GM08714 (cell line): ENCODE measurements around the gene MBNL2.

Experiments used
- H3K4me3 ChIP-seq: fragments of 200-500 bp; sonication (Bioruptor generic); 2 replicates; pipeline ENCODE4 v1.5.1; 2014; ENCODE audit warnings: mild to moderate bottlenecking, low read length, inconsistent platforms
- ZNF274 ChIP-seq: IDR thresholded peaks from 2 replicates; pipeline ENCODE4 v1.6.1; 2012; ENCODE audit warnings: mild to moderate bottlenecking, low read depth, low read length

The MBNL2 gene

DNA sequence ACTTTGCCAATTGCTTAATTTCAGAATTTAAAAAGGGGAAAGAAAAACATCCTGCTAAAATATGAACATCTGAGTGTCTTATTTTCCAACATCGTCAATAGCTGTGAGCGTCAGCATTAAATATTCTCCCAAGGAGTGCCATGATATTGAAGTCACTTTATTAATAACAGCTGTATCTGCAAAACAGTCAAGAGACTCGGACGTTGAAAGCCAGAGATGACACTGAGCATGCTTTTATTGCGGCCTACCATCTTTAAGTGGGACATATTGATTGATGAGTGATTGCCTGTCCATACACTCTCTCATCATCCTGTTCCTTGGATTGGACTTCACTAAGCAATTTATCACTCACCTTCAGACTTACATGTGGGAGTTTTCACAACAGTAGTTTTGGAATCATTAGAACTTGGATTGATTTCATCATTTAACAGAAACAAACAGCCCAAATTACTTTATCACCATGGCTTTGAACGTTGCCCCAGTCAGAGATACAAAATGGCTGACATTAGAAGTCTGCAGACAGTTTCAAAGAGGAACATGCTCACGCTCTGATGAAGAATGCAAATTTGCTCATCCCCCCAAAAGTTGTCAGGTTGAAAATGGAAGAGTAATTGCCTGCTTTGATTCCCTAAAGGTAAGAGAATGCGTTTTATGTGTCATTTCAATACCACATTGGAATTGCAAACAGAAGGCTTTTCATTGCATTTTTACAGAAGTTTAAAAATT is 53.8 kb downstream of the MBNL2 start:
- no peak for TF ChIP-seq ZNF274

DNA sequence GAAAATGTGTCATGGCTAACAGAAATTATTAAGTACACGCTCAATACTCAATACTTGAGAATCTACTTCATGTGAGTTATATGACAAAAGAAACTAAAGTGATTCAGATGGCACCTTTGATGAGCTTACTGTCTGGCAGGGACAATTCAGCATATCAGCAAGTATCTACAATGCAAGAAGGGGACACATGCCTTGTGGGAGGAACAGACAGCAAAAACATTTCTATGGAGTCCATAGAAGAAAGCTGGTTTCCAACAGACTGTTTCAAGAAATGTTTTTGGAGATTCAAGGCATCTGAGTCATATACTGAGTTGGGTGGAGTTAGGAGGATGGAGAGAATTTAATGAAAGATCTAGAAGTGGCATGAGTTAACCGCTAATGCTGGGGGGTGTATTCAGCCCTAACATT is 54.7 kb downstream of the MBNL2 start:
- H3K4me3 ChIP-seq = no peak overlapping the region

More for the DNA sequence above, 53.8 kb downstream of the MBNL2 start:
- no peak overlapping the region for H3K4me3 ChIP-seq

DNA sequence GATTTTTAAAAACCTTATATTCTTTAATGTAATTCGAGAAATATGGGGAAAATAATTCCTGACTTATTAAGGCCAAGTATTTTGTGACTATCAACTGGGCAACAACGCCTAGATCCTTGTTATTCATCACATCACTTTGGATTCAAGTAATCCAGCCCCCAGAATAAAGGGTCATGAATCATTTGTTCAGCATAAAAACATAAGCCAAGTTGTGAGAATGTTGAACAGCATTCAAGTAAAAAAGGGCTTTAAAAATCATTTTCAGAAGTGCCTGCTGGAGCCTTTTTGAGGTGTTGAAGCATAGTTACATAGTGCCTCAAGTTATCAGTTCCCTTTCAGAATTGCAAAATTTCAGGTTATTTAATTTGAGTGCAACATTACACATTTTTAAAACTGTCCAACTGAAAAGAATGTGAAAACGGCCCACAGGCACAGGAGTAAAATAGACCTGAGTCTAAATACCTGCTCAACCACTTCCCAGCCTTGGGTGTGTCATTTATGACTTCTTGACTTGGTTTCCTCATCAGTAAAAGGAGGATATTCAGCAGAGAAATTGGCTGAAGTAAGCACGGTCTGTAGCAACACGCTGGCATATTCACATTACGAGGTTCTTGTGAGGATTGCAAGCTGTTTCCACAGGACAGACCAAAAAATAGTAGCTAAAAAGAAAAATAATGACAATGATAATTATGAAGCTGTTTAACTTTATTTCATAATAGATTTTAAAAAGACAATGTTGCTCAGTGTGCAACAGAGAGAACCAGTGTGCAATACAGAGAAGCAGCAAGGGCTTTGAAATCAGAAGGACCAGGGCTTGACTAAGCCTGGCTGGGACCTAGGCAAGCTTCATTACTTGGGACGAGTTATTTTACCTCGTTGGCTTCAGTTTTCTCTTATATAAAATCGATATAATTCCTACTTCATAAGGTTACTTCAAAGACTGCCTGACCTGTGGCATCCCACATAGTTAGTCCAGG is 56.6 kb downstream of the MBNL2 start:
- H3K4me3 ChIP-seq = no peak overlapping the region
- no peak for TF ChIP-seq ZNF274

More for the DNA sequence above, 54.7 kb downstream of the MBNL2 start:
- TF ChIP-seq ZNF274 = no peak

DNA sequence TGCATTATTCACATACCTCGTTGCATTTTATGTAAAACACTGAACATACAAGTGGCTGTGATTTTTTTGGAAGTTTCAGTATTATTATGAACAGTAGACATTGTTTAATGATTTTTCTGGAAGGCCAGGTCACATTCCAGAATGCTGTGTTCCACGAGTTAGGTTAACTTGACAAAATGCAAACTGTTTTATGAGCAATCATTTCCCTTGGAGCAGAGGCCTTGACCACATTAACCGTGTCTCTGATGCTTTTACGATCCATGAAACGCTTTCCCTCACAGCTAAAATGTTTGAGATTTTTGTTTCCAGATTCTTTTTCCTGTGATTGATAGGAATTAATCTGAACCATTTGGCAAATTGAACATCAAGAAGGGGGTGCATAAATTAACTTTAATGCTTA is 57.8 kb downstream of the MBNL2 start:
- no peak overlapping the region for H3K4me3 ChIP-seq
- TF ChIP-seq ZNF274 = no peak

DNA sequence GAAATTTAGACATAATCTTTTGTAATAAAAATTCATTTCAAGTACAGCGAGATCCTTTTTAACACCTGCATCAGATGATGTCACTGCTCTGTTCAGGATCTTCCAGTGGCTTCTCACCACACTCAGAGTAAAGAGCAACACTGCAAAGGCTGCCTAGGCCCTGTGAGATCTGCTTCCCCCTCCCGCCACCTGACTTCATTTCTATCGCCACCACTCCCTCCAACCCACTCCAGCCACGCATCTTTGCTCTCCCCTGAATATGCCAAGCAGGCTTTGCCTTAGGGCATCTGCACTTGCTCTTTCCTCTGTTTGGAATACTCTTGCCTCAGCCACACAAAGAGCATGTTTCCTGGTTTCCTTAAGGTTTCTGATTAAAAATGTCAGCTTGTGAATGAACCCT is 58.3 kb downstream of the MBNL2 start:
- no peak overlapping the region for H3K4me3 ChIP-seq
- no peak for TF ChIP-seq ZNF274

DNA sequence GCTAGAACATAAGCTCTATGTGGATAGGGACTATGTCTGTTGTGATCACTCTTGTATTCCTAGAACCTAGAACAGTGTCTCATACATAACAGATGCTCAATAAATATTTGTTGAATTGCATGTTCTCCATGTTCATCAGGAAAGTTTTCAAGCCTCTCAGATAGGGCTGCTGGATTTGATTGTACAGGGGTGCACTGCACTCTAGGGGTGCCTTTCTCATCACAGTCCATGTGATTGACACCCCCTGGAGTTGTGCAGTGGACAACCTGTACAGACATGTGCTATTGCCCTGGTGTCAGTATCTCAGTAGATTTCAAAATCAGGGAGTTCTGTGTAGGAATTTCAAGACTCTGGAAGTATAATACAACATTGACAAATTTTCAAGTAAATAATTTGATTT is 58.9 kb downstream of the MBNL2 start:
- H3K4me3 ChIP-seq = no peak overlapping the region
- TF ChIP-seq ZNF274 = no peak

DNA sequence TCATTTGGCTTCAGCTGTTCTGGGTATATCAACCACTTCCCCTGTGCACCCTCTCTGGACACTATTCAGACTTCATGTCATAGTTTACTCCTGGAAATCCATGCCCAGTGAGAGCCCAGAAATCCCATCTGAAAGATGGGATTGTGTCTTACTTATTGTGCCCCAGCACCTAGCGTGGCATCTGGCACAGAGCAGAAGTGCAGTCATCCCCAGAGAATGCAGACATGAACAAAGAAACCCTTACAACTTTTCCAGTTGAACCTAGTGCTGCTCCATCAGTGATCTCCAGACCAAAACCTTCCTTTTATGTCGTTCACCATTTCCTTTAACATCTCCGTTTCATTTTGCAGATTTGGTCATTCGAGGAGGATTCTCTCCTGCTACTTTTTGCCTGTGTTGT is 60.6 kb downstream of the MBNL2 start:
- TF ChIP-seq ZNF274 = no peak
- H3K4me3 ChIP-seq = no peak overlapping the region

DNA sequence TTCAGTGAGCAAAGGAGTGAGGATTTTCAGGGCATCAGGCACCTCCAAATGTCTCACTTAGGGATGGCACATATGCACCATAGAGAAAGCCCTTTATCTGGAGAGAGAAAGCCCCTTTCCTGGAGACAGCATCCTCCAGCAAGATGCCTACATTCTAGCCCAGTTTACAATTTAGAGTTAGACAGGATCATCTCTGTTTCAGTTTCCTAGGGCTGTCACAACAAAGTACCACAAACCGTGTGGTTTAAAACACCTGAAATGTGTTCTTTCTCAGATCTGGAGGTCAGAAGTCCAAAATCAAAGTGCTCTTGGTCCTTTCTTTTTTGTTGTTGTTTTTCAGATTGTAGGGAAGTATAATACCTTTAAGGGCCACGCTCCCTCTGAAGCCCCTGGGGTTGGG is 61.8 kb downstream of the MBNL2 start:
- no peak overlapping the region for H3K4me3 ChIP-seq
- no peak for TF ChIP-seq ZNF274

DNA sequence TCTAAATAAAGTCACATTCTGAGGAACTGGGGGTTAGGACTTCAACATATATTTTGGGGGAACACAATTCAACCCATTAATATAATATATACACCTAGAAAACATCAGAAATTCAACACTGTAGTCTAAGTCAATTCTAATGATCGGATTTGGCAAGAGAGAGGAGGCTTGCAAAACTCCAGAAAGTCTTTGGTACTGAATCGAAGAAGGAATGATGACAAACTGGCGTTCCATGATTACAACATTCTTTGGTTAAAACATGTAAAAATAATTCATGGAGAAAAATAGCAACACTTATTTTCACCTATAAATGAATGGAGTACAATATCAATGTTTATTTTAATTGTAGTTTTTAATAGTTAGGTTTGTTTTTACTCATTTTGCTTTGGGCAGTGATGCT is 62.4 kb downstream of the MBNL2 start:
- TF ChIP-seq ZNF274 = no peak
- no peak overlapping the region for H3K4me3 ChIP-seq

DNA sequence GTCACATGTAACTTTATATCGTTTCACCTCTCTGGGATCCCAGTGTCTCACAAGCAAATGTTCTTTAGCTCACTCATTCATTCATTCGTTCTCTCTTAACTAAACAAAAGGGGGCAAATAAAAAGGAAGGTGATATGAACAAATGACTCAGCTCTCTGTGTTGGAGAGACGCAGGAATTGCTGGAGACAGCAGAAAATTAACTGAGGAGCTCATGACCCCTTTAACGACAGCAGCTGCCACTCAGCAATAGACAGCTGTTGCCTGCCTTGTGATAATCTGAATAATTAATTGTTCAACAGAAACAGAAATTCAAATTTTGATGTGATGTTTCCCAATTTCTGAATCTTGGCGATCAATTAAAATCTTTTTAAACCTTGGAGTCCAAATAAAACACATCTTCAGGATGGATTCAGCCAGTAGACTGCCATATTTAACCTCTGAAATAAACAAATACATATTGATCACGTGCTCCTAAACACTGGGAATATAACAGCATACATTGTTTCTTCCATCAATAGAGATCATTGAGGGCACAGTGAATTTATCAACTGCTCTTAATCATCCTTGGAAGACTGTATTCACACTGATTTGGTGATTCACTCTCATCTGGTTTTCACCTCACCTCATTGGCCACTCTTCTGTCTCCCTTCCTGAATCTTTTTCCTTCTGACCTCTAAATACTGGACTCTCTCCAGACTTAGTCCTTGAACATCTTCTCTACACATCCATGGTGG is 63.3 kb downstream of the MBNL2 start:
- TF ChIP-seq ZNF274 = no peak
- H3K4me3 ChIP-seq = no peak overlapping the region

DNA sequence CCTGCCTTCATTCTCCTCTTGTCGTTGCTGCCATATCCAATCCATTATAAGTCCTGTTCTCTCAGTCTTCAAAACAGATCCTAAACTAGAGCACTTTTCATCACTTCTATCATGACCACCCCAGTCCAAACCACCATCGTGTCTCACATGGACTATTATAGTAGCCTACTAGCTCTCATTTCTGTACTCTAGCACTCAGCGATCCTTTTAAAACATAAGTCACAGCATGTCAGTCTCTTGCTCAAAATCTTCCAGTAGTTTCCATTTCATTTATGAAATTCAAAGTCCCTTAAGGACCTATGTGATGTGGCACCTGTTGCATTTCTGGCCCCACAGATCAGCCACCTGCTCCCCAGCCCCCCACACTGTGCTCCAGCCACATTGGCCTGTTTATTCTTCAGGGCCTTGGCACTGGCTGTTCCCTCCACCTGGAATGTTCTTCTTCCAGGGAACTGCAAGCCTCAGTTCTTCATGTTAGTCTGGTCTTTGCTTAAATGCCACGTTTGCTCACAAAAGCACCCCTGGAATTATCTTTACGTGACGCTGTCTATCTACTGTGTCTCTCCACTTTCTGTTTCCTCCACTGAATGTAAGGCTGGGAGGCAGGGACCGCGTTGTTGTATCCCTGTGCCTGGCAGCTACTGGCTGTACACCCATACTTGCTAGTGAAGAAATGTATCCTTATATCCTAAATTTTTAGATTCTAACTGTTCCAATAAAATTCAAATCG is 64.3 kb downstream of the MBNL2 start:
- no peak for TF ChIP-seq ZNF274
- H3K4me3 ChIP-seq = no peak overlapping the region

DNA sequence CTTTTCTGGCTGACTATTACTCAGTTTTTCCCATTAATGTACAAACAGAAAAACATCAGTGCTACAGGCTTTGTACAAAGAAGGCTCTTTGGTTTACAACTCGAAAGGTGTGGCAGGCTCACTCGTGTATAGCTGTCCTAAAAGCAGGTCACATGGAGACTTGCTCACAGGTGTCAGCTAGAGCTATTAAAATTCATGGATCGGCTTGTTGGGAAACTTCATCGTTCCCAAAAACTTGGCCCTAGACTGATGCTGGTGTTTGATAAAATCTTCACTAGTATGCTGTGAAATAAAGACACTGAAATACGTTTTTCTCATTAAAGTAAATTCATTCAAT is 64.9 kb downstream of the MBNL2 start:
- TF ChIP-seq ZNF274 = no peak
- no peak overlapping the region for H3K4me3 ChIP-seq

DNA sequence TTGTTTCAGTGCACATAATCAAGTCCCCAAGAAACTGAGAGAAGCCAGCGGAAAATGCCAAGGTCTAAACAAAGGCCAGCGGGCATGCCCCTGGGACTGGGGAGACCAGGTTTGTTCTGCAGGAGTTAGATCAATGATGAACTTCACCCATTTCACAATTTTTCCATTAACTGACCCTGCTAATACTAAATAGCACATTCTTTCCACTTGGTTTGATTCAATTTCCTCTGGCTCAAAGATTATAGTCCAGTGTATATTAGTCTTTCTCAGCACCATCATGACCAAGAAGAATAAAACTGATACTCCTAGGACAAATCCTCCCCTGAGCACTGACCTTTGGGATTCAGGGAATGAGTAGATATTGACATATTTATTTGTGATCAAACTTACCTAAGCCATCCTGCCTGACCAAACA is 66.4 kb downstream of the MBNL2 start:
- no peak for TF ChIP-seq ZNF274
- H3K4me3 ChIP-seq = no peak overlapping the region
